GM19099 (cell line): ENCODE measurements around the gene CRYL1.

Experiments used
- POLR2A ChIP-seq: IDR thresholded peaks from 3 replicates; pipeline ENCODE4 v1.6.1; 2011; ENCODE audit warnings: low read depth; ENCODE audit not compliant: insufficient read length; ENCODE audit errors: extremely low read depth

Gene CRYL1

GRCh38 chr13:20411638-20412342 is 113.9 kb downstream of the CRYL1 start:
- TF ChIP-seq POLR2A: no peak

- TF ChIP-seq POLR2A: no peak
These were observed 114.9 kb downstream of the CRYL1 start for GRCh38 chr13:20410726-20411125.

- no peak for TF ChIP-seq POLR2A
These were observed 117.5 kb downstream of the CRYL1 start for GRCh38 chr13:20408181-20408580.

DNA sequence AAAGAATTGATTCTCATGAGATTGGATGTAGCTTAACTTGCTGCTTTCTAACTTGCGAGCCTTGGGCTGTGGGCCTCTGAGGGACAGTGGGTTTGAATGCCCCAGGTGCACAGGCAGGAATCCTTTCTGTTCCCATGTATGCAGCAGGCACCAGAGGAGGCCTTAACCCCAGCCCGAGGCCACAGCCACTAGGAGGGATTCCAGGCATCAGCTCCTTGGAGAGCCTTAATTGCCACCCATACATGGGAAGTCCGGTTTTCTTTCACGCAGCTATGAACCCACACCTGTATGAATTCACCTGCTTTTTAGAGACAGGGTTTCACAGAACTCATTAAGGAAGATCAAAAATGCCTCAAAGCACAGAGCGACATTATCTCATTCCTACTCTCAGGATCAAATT is 117.9 kb downstream of the CRYL1 start:
- TF ChIP-seq POLR2A: no peak

DNA sequence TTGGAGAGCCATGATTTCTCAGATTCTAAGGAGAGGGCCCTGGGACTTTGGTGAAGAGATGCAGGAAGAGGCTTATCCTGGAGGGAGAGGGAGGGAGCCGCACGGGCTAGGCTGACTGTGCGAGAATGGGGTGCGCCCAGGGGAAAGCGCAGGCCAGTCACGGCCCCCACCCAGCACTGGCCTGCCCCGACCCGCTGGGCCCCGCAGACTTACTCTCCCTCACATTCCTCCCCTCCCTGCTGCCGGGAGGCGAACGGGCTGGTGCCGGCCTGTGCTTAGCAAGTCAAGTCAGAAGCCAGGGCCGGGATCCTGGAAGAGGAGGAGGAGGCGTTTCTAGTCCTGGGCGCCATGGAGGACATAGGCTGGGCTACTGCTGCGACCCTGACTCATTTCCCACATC is 120.0 kb downstream of the CRYL1 start:
- TF ChIP-seq POLR2A: no peak

DNA sequence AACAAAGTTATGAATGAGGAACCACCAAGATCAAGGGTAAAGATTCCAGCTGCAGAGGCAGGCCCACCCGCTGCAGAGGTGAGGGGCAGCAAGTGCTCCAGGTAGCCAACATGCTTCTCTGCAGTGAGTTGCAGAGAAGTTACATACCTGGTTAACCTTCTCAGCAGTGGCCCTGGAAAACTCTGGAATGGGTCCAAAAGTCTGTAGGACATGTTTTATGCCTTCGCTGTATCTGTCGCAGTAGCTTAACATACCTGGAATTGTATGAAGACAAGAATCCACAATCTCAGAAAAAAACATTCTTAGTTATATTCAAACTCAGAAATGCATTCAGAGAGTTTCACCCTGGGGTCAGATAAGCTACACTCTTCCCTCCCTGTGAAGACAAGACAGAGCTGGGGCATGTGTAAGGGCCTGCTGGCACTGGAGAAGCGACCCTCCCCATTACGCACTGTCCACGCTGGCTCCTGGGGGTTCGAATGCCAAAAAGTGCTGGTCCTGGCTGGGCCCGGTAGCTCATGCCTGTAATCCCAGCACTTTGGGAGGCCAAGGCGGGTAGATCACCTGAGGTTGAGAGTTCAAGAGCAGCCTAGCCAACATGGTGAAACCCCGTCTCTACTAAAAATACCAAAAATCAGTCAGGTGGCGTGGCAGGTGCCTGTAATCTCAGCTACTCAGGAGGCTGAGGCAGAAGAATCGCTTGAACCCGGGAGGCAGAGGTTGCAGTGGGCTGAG is 121.0 kb downstream of the CRYL1 start:
- no peak for TF ChIP-seq POLR2A

GRCh38 chr13:20403826-20404225 is 121.8 kb downstream of the CRYL1 start:
- TF ChIP-seq POLR2A: no peak

DNA sequence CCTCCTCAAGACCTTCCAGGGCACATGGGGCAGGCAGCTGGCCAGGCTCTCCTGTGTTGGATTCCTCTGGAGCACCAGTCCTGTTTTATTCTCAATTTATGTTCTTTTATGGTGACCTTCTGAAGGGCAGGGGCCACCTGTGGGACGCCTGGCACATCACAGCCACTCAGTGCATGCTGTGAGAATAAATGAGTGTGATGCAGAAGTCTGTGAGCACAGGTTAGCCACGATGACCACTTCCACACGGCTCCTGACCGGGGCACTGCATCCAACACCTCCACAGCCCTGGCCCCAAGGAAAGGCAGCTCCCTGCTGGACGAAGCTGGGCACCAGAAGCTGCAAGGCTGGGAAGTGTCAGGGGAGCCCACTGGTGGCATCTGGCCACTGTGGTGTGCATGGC is 122.8 kb downstream of the CRYL1 start:
- no peak for TF ChIP-seq POLR2A

DNA sequence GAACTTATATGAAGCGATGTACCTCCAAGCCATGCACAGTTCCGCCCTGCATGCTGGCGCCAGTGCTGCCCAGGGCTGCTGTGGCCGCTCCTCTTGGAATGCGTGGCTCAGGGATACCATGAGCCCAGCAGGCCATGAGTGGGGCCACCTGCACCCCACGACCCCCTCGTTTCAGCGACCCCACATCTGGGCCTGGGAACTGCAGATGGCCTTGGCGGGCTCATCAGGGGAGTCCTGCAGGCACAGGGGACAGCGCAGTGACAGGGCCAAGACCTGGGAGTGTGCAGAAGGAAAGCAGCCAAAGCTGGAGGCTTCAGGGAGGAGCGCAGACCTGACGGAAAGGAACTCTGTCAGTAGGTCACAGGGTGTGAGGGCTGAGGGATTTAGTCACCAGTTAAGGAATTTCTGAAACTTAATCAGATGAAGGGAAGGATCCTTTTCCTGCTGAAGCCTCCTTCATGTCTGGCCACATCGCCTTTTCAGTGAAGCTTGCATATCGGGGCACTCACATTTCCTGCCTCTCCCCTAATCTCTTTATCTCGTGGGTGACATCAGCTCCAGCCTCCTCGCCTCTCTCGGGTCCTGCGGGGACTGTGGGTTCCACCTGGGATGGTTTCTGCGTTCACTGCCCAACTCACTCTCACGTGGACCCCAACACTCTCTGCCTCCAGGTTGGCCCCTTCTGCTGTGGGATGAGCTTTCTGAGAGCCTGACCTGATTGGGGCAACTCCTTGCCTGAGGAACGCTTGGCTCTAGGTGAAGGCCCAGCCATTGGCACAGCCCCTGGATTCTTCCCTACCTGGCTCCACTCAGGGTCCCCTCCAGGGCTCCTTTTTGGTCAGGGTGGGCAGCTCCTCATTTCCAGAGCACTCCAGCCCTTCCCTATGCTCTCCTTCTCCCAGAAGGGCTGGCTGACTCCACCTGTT is 123.5 kb downstream of the CRYL1 start:
- no peak for TF ChIP-seq POLR2A

DNA sequence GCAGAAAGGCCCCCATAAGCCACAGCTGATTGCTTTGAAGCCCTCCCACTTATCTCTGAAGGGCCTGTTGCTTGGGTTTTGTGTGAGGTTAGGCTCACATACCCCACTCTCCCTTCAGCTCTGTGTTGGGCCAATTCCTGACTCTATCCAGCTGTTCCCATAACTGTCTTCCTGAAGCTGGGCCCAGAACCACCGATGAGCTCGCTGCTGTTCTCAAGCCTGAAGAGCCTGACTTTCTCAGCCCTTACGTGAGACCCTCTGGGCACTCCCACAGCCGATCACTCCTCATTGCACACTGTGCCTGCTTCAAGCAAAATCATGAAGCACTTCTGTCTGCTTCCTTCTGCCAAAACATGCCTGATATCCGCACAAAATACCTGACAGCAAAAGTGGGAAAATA is 124.1 kb downstream of the CRYL1 start:
- TF ChIP-seq POLR2A: no peak

DNA sequence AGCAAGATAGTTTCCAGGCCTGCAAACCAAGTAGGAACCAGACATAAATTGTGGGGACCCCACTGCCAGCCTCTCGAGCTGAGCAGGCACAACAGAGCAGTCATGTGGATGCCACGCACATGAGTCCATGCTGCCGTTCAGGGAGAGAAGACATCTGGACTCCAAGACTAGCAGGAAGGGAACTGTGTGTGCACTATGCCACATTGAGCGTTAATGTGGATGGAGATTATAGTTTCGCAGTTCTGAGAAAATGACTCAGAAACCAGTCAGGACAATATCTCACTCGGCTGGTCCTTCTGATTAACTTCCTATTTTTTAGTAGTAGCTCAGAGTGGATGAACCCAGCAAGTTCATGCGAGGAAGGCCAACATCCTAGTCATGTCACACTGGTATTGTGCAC is 124.9 kb downstream of the CRYL1 start:
- TF ChIP-seq POLR2A: no peak

- no peak for TF ChIP-seq POLR2A
These were observed 125.7 kb downstream of the CRYL1 start for GRCh38 chr13:20399961-20400360.

- TF ChIP-seq POLR2A: no peak
These were observed 126.1 kb downstream of the CRYL1 start for GRCh38 chr13:20399515-20399914.

- TF ChIP-seq POLR2A: no peak
These were observed 127.2 kb downstream of the CRYL1 start for GRCh38 chr13:20398459-20398858.

DNA sequence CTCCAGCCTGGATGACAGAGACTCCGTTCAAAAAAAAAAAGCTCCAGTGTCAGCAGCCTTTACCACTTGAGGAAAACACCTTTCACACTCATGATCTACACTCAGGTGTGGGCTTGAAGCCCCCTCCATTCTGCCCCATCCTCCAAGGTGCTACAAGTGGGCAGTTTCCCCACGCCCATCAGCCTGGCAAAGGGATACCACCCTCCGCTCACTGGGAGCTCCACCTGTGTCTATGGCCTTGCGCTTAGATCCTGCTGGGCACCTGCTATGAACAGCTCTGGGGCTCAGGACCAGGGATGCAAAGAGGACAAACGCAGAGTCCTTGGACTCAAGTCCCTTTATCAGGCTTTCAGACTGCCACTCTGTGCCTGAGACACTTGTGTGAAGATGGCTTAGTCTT is 127.8 kb downstream of the CRYL1 start:
- no peak for TF ChIP-seq POLR2A
